ENCODE measurements around the gene LSG1. TPM values are rescaled to one million over a fixed set of nuclear protein-coding genes. Genes with fewer than 3 reads are reported as not detected.
"Not testable (repeated sequence)": the region's sequence is repeated elsewhere in the genome, so short reads cannot be mapped to it uniquely, and the experiment has no call there.

LSG1 gene
- total RNA-seq, 1 donor from 2014 or later: 9.4 TPM

DNA sequence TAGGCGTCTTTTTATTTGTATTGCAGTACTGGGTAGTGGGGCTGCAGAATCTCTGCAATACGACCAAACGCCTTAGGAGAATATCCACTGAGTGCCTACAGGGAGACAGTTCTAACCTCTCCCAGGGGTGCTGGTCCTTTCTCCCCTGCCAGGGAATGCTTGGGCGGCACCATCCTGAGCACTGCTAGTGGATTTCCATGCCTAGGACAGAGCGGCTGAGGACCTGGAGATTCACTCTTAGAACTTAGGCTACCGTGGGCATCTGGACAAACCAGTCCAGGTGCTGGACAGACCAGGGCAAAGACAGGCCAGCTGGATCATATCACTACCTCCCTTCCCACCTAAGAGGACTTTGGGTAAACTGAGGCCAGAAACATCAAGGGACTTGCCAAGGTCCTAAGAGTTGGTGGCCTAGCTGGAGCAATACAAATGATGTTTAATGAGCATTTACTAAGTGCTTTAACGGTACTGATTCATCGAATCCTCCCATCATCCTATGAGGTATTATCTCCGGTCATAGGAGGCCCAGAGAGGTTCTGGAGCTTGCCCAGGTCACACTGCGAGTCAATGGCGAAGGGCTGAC, 39.7 kb downstream of the LSG1 start:
- Histone ChIP-seq H3K27me3 (no peaks in the 10 kb centered on the region), H3K36me3 (peaks cover 0 to 3% of the 10 kb centered on the region in 2 donors), H3K4me3 (peak overlapping the region; percentile 66 to 68), H3K27ac (peak overlapping the region in 1 of 2 donors; percentile 64), H3K9me3 (no peaks in the 10 kb centered on the region), H3K4me1 (no peaks in the 10 kb centered on the region)
- TF ChIP-seq, protein P1, sequence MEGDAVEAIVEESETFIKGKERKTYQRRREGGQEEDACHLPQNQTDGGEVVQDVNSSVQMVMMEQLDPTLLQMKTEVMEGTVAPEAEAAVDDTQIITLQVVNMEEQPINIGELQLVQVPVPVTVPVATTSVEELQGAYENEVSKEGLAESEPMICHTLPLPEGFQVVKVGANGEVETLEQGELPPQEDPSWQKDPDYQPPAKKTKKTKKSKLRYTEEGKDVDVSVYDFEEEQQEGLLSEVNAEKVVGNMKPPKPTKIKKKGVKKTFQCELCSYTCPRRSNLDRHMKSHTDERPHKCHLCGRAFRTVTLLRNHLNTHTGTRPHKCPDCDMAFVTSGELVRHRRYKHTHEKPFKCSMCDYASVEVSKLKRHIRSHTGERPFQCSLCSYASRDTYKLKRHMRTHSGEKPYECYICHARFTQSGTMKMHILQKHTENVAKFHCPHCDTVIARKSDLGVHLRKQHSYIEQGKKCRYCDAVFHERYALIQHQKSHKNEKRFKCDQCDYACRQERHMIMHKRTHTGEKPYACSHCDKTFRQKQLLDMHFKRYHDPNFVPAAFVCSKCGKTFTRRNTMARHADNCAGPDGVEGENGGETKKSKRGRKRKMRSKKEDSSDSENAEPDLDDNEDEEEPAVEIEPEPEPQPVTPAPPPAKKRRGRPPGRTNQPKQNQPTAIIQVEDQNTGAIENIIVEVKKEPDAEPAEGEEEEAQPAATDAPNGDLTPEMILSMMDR (IDR thresholded peaks at IDR 0.05): no peak
- DNase-seq (ENCODE audit: low spot score in 2 of 2): peak in 1 of 2 donors; percentile 54
- intact Hi-C loops (cut with DNase I): no loop called here

DNA sequence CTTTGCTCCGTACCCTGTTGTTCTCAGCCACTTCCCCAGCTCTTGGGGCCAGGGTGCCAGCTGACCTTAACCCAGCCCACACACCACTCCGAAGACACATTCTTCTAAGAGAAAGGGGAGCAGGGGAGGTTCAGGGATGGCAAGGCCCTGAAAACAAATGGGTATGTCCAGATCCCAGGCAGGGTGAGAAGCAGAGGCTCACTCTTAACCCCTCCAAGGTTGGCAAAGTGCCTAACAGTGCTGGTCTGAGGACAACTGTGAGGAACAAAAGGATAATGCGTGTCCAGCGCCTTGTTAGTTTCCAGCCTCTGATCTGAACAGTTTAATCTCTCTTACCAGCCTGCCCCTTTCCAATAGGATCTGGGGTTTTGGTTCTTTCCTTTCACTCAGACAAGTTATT, 40.3 kb downstream of the LSG1 start:
- Histone ChIP-seq H3K4me3 (no peak overlapping the region), H3K36me3 (peaks cover 0 to 5% of the 10 kb centered on the region in 2 donors), H3K4me1 (no peaks in the 10 kb centered on the region), H3K9me3 (no peaks in the 10 kb centered on the region), H3K27ac (no peak overlapping the region), H3K27me3 (no peaks in the 10 kb centered on the region)
- TF ChIP-seq, protein P1 (IDR thresholded peaks at IDR 0.05): no peak
- DNase-seq (ENCODE audit: low spot score in 2 of 2): peak in 1 of 2 donors; percentile 52
- intact Hi-C loops (cut with DNase I): no loop called here

- H3K27me3 ChIP-seq; H3K9me3 ChIP-seq; H3K36me3 ChIP-seq; intact Hi-C loops (cut with DNase I); H3K4me3 ChIP-seq; H3K4me1 ChIP-seq; H3K27ac ChIP-seq: not testable (repeated sequence)
- peak in 1 of 2 donors; percentile 16 for DNase-seq (ENCODE audit: low spot score in 2 of 2)
Observed at GRCh38 chr3:194630681-194631080, 41.3 kb downstream of the LSG1 start.

GRCh38 chr3:194624956-194625355, 47.0 kb downstream of the LSG1 start:
- Histone ChIP-seq H3K9me3 (no peaks in the 10 kb centered on the region), H3K36me3 (peaks cover 0 to 5% of the 10 kb centered on the region in 2 donors), H3K4me3 (no peak overlapping the region), H3K27me3 (no peaks in the 10 kb centered on the region), H3K4me1 (no peaks in the 10 kb centered on the region), H3K27ac (no peak overlapping the region)
- intact Hi-C loops (cut with DNase I): no loop called here
- TF ChIP-seq, protein P1 (IDR thresholded peaks at IDR 0.05): no peak
- DNase-seq (ENCODE audit: low spot score in 2 of 2): no peak

GRCh38 chr3:194623449-194624290, 48.3 kb downstream of the LSG1 start:
- no peak overlapping the region for H3K27ac ChIP-seq
- no peaks in the 10 kb centered on the region for H3K27me3 ChIP-seq
- H3K4me1 ChIP-seq: no peaks in the 10 kb centered on the region
- intact Hi-C loops (cut with DNase I): no loop called here
- H3K9me3 ChIP-seq: no peaks in the 10 kb centered on the region
- peaks cover 0 to 5% of the 10 kb centered on the region in 2 donors for H3K36me3 ChIP-seq
- no peak for DNase-seq (ENCODE audit: low spot score in 2 of 2)
- H3K4me3 ChIP-seq: no peak overlapping the region
- TF ChIP-seq, protein P1 (IDR thresholded peaks at IDR 0.05): no peak

DNA sequence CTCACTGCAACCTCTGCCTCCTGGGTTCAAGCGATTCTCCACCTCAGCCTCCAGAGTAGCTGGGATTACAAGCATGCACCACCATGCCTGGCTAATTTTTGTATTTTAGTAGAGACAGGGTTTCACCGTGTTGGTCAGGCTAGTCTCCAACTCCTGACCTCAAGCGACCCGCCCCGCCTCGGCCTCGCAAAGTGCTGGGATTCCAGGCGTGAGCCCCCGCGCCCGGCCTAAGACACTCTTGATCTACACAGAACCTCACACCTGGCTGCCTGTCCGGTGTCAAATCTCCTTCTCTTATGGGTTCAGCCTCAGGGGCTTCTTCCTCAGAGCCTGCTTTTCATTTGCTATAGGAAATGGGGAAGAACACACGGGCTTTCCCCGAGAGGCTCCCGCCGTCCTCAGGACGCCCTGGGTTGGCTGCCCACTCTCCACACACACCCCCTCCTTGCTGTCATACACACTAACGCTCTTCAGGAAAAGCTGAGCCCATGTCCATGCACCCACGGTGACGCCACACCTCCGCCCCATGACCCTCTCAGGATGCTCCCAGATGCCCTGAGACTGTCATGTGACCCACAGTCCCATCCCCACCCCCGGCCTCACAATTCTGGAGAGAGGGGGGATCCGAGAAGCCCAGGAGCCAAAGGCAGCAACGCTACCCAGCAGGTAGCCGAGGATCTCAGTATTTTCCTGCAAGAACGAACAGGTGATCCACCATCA, 49.2 kb downstream of the LSG1 start:
- H3K4me3 ChIP-seq: no peak overlapping the region
- no peaks in the 10 kb centered on the region for H3K9me3 ChIP-seq
- intact Hi-C loops (cut with DNase I): no loop called here
- H3K27me3 ChIP-seq: no peaks in the 10 kb centered on the region
- TF ChIP-seq, protein P1 (IDR thresholded peaks at IDR 0.05): no peak
- no peak for DNase-seq (ENCODE audit: low spot score in 2 of 2)
- H3K27ac ChIP-seq: no peak overlapping the region
- no peaks in the 10 kb centered on the region for H3K4me1 ChIP-seq
- peaks cover 0 to 5% of the 10 kb centered on the region in 2 donors for H3K36me3 ChIP-seq

Measured in ascending aorta (tissue), 2 donors.